NCI-H82 (cell line): Measurements from ENCODE around the gene CRELD2.

ENCODE experiments used
- DNase-seq: peaks from one replicate; lab custom pipeline; 2025; lab: John Stamatoyannopoulos, UW

CRELD2 gene, protein sequence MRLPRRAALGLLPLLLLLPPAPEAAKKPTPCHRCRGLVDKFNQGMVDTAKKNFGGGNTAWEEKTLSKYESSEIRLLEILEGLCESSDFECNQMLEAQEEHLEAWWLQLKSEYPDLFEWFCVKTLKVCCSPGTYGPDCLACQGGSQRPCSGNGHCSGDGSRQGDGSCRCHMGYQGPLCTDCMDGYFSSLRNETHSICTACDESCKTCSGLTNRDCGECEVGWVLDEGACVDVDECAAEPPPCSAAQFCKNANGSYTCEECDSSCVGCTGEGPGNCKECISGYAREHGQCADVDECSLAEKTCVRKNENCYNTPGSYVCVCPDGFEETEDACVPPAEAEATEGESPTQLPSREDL

GRCh38 chr22:49917974-49918910 is at the start of gene CRELD2, which contains the start of gene ALG12:
Gene CRELD2, plus strand, starts transcription at chr22:49918634. Its CDS starts 136 bp downstream, at chr22:49918770.
Gene ALG12, minus strand, starts transcription at chr22:49918438. Its CDS starts 4,673 bp downstream, at chr22:49913765.
- peak; percentile 96 for DNase-seq

DNA sequence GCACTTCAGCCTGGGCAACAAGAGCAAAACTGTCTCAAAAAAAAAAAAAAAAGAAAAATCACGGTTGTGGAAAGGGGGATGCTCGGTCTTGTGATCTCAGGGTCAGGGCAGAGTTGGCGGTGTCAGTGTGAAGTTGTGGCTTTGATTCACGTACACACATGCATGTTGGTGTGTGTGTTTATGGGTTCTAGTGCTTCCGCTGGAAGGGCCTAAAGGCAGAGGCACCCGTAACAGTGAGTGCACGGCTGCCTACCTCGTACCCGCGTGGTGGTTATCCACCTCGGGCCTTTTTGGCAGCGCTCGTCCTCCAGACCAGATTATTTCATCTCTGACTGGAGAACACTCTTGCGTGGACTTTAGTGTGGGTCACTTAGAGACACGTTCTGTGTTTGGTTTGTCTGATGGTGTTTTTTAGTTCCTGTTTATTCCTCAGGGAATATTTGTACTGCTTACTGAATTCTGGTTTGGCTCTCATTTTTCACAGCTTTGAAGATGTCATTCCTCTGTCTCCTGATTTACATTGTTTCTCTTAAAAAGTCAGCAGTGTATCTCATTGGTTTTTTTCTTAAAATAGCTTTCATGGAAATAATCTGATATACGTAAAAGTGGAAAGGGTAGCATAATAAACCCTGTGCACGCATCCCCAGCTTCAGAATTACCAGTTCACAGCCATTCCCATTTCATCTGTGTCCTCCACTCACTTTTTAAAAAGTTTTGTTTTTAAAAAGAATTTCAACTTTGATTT is 49.2 kb upstream of the CRELD2 start:
- no peak for DNase-seq

DNA sequence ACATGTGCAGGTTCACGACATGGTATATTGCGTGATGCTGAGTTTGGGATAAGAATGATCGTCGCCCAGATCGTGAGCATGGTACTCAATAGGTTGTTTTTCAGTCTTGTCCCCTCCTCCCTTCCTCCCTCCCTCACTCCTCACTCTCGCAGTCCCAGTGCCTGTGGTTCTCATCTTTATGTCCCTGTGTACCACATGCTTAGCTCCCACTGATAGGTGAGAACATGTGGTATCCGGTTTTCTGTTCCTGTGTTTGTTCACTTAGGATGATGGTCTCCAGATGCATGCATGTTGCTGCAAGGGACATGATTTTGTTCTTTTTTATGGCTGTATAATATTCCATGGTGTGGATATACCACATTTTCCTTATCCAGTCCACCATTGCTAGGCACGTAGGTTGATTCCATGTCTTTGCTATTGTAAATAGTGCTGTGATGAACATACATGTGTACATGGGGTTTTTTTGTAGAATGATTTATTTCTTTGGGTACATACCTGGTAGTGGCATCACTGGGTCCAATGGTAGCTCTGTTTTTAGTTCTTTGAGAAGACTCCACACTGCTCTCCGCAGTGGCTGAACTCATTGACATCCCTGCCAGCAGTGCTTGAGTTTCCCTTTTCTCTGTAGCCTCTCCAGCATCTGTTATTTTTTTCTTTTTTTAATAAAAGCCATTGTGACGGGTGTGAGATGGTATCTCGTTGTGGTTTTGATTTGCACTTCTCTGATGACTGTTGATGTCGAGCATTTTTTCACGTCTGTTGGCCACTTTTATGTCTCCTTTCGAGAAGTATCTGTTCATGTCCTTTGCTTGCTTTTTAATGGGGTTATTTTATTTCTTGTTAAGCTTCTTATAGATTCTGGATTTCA is 48.4 kb upstream of the CRELD2 start:
- DNase-seq: no peak

DNA sequence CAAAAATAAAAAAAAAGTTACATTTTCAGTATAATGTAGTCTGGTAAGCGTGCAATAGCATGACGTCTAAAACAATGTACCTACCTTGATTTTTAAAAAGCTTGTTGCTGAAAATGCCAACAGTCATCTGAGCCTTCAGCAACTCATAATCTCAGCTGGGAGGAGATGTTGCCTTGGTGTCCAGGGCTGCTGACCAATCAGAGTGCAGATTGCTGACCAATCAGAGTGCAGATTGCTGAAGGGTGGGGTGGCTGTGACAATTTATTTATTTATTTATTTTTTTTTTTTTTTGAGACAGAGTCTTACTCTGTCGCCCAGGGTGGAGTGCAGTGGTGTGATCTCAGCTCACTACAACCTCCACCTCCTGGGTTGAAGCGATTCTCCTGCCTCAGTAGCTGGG is 47.0 kb upstream of the CRELD2 start:
- DNase-seq: no peak

- DNase-seq: no peak
Measured at GRCh38 chr22:49872347-49872746, 46.1 kb upstream of the CRELD2 start.

DNA sequence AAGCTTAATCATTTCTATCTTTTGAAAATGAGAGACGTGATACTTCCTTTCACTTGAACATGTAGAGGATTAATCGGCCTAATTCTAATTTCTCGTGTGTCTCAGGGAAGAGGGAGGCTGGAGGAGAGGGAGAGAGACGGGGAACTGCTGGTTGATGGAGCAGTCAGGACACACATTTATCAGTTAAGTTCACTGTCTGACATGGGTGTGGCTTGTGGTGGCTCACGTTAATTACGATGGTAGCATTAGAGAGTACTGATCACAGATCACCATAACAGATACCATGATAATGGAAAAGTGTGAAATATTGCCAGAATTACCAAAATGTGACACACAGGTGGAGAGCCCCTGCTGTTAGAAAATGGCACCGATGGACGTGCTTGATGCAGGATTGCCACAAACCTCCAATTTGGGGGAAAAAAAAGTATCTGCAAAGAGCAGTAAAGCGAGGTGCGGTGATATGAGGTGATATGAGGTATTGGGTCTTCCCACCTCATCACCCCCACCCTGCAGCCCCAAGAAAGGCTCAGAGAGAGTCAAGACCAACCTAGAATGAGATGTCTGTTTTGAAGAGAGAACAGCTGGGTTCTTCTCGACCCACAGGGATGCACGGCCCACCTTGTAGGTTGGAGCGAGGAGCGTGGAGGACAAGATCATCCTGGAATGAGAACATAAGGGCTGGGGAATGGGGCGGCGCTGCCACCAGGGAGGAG is 45.0 kb upstream of the CRELD2 start:
- DNase-seq: no peak

DNA sequence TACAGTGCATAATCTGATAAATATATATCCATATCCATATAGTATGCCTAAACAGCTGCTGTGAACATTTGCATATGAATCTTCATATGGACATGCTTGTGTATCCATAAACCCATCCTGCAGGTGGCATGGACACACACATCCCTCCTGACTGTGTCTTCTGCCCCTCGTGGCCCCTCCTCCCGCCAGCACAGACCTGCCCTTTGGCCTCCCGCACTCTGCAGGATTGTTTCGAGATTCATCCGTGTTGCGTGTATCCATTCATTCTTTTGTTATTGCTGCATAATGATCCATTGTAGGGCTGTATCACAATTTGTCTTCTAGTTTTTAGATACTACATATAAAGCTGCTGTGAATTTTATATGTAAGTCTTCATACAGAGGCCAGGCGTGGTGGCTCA is 40.8 kb upstream of the CRELD2 start:
- no peak for DNase-seq

DNA sequence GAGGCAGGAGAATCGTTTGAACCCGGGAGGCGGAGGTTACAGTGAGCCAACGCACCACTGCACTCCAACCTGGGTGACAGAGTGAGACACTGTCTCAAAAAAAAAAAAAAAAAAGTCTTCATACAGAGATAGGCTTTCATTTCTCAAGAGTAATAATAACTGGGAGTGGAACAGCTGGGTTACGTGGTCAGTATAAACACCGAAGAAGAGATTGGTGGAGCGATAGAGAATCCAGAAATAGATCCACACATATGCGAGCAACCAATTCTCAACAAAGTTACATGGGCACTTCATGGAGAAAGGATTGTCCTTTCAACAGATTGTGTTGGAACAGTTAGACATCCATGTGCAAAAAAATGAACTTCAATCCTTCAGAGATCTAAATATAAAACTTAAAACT is 40.2 kb upstream of the CRELD2 start:
- DNase-seq: no peak

- no peak for DNase-seq
Measured at GRCh38 chr22:49879871-49880270, 38.6 kb upstream of the CRELD2 start.

DNA sequence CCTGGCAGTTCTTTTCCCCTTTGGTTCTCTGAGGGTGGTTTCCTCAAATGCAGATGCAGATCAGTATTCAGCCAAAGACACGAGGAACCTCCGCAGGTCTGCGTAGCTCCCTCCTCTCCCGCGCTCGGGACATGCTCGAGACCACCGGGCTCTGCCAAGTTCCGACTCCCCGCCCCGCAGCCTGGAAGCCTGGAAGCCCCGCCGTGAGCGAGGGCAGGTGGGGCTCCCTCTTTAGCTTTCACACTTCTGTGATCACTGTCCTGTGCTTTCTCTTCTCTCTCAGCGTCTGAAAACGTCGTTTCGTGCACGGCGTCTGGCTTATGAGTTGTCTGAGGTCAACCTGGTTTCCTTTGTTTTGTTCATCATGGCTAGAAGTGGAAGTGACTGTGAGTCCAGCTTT is 38.2 kb upstream of the CRELD2 start:
- DNase-seq: no peak

DNA sequence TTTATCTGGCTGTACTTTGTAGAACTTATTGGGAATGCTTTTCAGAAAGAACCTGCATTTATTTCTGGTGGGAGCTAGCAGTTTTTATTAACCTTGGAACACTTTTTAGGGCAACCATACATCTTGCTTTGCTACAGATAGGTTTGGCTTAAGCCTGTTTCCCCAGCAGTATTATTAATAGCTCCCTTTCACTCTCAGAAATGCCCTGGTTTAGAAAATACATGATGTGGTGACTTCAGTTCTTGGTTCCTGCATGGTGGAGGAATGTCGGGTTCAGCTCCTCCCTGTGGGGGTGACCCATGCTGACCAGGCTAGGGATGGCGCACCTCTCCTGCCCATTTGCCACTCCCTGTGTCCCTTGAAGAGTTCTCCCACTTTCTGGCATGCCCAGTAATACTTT is 36.6 kb upstream of the CRELD2 start:
- no peak for DNase-seq

GRCh38 chr22:49882519-49883293 is 35.7 kb upstream of the CRELD2 start:
- DNase-seq: no peak

- no peak for DNase-seq
Measured at GRCh38 chr22:49883294-49883640, 35.2 kb upstream of the CRELD2 start.

GRCh38 chr22:49884075-49884474 is 34.4 kb upstream of the CRELD2 start:
- DNase-seq: no peak

GRCh38 chr22:49884503-49885260 is 33.8 kb upstream of the CRELD2 start:
- DNase-seq: no peak

GRCh38 chr22:49885281-49885680 is 33.2 kb upstream of the CRELD2 start:
- no peak for DNase-seq

- DNase-seq: no peak
Measured at GRCh38 chr22:49885881-49886280, 32.6 kb upstream of the CRELD2 start.

DNA sequence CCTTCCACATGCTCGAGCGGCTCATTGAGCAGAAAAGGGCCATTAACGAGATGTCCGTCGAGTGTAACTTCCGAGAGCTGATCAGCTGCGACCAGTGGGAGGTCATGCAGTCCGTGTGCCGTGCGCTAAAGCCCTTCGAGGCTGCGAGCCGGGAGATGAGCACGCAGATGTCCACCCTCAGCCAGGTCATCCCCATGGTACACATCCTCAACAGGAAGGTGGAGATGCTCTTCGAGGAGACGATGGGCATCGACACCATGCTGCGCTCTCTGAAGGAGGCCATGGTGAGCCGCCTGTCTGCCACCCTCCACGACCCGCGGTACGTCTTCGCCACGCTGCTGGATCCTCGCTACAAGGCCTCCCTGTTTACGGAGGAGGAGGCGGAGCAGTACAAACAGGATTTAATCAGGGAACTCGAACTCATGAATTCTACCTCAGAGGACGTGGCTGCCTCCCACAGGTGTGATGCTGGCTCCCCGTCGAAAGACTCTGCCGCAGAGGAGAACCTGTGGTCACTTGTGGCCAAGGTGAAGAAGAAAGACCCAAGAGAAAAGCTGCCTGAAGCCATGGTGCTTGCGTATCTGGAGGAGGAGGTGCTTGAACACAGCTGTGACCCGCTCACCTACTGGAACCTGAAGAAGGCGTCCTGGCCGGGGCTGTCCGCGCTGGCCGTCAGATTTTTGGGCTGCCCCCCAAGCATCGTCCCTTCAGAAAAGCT is 31.9 kb upstream of the CRELD2 start:
- no peak for DNase-seq

- DNase-seq: no peak
Measured at GRCh38 chr22:49887064-49887451, 31.4 kb upstream of the CRELD2 start.
